Neuronal stem cell (in vitro differentiated cells): ENCODE data around the gene NDRG2.
"Not testable (repeated sequence)": the region's sequence is repeated elsewhere in the genome, so short reads cannot be mapped to it uniquely, and the experiment has no call there.

Experiments used
- DNase-seq: peaks from one replicate; pipeline ENCODE4 v3.0.0-alpha.2; 2013; ENCODE audit warnings: low spot score
- H2AFZ ChIP-seq: one replicate; pipeline ENCODE4 v1.6.1; 2013; ENCODE audit warnings: mild to moderate bottlenecking, low read length, inconsistent platforms
- H2AK5ac ChIP-seq: 2 replicates; pipeline ENCODE4 v1.6.1; 2013; ENCODE audit warnings: low read depth, mild to moderate bottlenecking, inconsistent platforms, low read length, moderate library complexity, mixed read lengths
- H2BK120ac ChIP-seq: 2 replicates; pipeline ENCODE4 v1.6.1; 2013; ENCODE audit warnings: low read depth, mild to moderate bottlenecking, inconsistent platforms, low read length, moderate library complexity, mixed read lengths
- H2BK12ac ChIP-seq: one replicate; pipeline ENCODE4 v1.6.1; 2013; ENCODE audit warnings: low read length, inconsistent platforms
- H2BK15ac ChIP-seq: 2 replicates; pipeline ENCODE4 v1.6.1; 2013; ENCODE audit warnings: mild to moderate bottlenecking, low read length, inconsistent platforms, mixed read lengths
- H2BK5ac ChIP-seq: one replicate; pipeline ENCODE4 v1.6.1; 2013; ENCODE audit warnings: inconsistent platforms, mild to moderate bottlenecking, low read length, moderate library complexity
- H3K14ac ChIP-seq: one replicate; pipeline ENCODE4 v1.6.1; 2013; ENCODE audit warnings: low read length, inconsistent platforms
- H3K18ac ChIP-seq: 2 replicates; pipeline ENCODE4 v1.6.1; 2013; ENCODE audit warnings: low read length, inconsistent platforms
- H3K23ac ChIP-seq: 2 replicates; pipeline ENCODE4 v1.6.1; 2013; ENCODE audit warnings: low read depth, mild to moderate bottlenecking, mixed read lengths, low read length, inconsistent platforms; ENCODE audit not compliant: poor library complexity
- H3K27ac ChIP-seq: replicated peaks from 3 replicates; pipeline ENCODE4 v1.5.1; 2013; ENCODE audit warnings: low read length, inconsistent platforms
- H3K27me3 ChIP-seq, 3 experiments: 2 replicates each; pipeline ENCODE4 v1.6.1; 2013; ENCODE audit warnings: low read length in 3 of 3, mild to moderate bottlenecking in 2 of 3, inconsistent platforms in 1 of 3, low read depth in 1 of 3, mixed read lengths in 1 of 3, moderate library complexity in 1 of 3; ENCODE audit not compliant: control insufficient read depth in 3 of 3, insufficient read depth in 3 of 3
- H3K36me3 ChIP-seq, 2 donors: replicated peaks in 1 of 2; 2 replicates each; pipeline ENCODE4 v1.6.1; 2013; ENCODE audit warnings: low read length in 2 of 2; ENCODE audit not compliant: control insufficient read depth in 2 of 2, insufficient read depth in 2 of 2
- H3K4ac ChIP-seq: 2 replicates; pipeline ENCODE4 v1.6.1; 2013; ENCODE audit warnings: inconsistent platforms, mild to moderate bottlenecking, low read length, moderate library complexity
- H3K4me1 ChIP-seq, 2 donors: 1 replicate in 1 of 2; 2 replicates in 1 of 2; pipeline ENCODE4 v1.6.1; 2013; ENCODE audit warnings: low read length in 2 of 2, low read depth in 1 of 2; ENCODE audit not compliant: control insufficient read depth in 2 of 2, insufficient read depth in 1 of 2
- H3K4me2 ChIP-seq: one replicate; pipeline ENCODE4 v1.6.1; 2013; ENCODE audit warnings: mild to moderate bottlenecking, low read length, inconsistent platforms; ENCODE audit not compliant: insufficient read depth, poor library complexity, severe bottlenecking
- H3K4me3 ChIP-seq, 2 donors: 2 replicates each; pipeline ENCODE4 v1.5.1; 2013; ENCODE audit warnings: low read length in 2 of 2, mild to moderate bottlenecking in 2 of 2, inconsistent platforms in 1 of 2, moderate library complexity in 1 of 2
- H3K79me1 ChIP-seq: one replicate; pipeline ENCODE4 v1.6.1; 2013; ENCODE audit warnings: low read depth, mild to moderate bottlenecking, inconsistent platforms, low read length, moderate library complexity
- H3K9ac ChIP-seq: one replicate; pipeline ENCODE4 v1.6.1; 2013; ENCODE audit warnings: mild to moderate bottlenecking, low read depth, low read length, inconsistent platforms; ENCODE audit not compliant: poor library complexity
- H3K9me3 ChIP-seq, 2 donors: replicated peaks in 1 of 2; 2 replicates each; pipeline versions ENCODE3 to v1.6.1; 2013; ENCODE audit warnings: low read length in 2 of 2, mild to moderate bottlenecking in 2 of 2, inconsistent platforms in 1 of 2, low read depth in 1 of 2, mixed read lengths in 1 of 2, moderate library complexity in 1 of 2; ENCODE audit not compliant: control insufficient read depth in 2 of 2, insufficient read depth in 1 of 2
- H4K8ac ChIP-seq: one replicate; pipeline ENCODE4 v1.6.1; 2013; ENCODE audit warnings: low read depth, mild to moderate bottlenecking, inconsistent platforms, low read length, moderate library complexity
- H4K91ac ChIP-seq: one replicate; pipeline ENCODE4 v1.6.1; 2013; ENCODE audit warnings: low read length, low read depth, mild to moderate bottlenecking, inconsistent platforms; ENCODE audit not compliant: poor library complexity
- WGBS, 2 donors: extraction: QIAGEN DNeasy Blood & Tissue Kit; methylation state at CpG; one replicate each; pipeline ENCODE4 v1.1.7; 2013; ENCODE audit warnings: missing lambda C conversion rate in 2 of 2, mixed read lengths in 1 of 2; ENCODE audit not compliant: insufficient read length in 2 of 2, insufficient replicate concordance in 1 of 2; ENCODE audit errors: extremely low coverage in 2 of 2; 5-methylcytosine and 5-hydroxymethylcytosine counted together

NDRG2 gene

DNA sequence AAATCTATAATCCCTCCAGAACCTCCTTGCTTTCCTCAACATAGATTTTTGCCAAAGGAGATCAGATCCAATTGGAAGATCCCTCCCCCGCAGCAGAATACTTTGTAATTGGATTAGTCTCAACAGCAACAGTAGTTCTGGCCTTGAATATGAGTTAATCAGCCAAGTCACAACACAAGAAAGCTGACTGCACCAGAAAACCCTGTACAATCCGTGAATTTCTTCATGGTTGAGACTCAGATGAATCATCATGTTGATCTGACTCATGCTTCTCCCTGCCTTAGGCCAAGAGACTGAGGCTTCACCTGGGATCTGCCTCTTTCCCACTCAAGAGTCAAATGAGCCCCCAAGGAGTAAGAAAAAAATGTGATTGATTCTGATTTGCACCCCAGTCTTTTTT is 38.0 kb downstream of the NDRG2 start:
- WGBS, 2 donors: no CpG with 5 or more reads among the region's 2 CpGs
- H3K4me3 ChIP-seq: no peak overlapping the region
- H3K27ac ChIP-seq: no peak overlapping the region
- no peak overlapping the region for H3K23ac ChIP-seq
- peaks cover 0 to 4% of the 10 kb centered on the region in 2 donors for H3K4me1 ChIP-seq
- H3K4ac ChIP-seq: no peak overlapping the region
- no peak overlapping the region for H2AK5ac ChIP-seq
- H3K9ac ChIP-seq: no peak overlapping the region
- no peak overlapping the region for H3K14ac ChIP-seq
- H3K27me3 ChIP-seq: no peaks in the 10 kb centered on the region
- H4K91ac ChIP-seq: no peak overlapping the region
- no peak overlapping the region for H2BK120ac ChIP-seq
- H2BK15ac ChIP-seq: no peak overlapping the region
- no peak for DNase-seq
- no peaks in the 10 kb centered on the region for H3K9me3 ChIP-seq
- H3K4me2 ChIP-seq: no peak overlapping the region
- no peaks in the 10 kb centered on the region for H3K79me1 ChIP-seq
- no peak overlapping the region for H2BK5ac ChIP-seq
- no peak overlapping the region for H4K8ac ChIP-seq
- no peak overlapping the region for H2AFZ ChIP-seq
- no peak overlapping the region for H2BK12ac ChIP-seq
- peaks cover under 1 to 9% of the 10 kb centered on the region in 2 donors for H3K36me3 ChIP-seq
- H3K18ac ChIP-seq: no peak overlapping the region

DNA sequence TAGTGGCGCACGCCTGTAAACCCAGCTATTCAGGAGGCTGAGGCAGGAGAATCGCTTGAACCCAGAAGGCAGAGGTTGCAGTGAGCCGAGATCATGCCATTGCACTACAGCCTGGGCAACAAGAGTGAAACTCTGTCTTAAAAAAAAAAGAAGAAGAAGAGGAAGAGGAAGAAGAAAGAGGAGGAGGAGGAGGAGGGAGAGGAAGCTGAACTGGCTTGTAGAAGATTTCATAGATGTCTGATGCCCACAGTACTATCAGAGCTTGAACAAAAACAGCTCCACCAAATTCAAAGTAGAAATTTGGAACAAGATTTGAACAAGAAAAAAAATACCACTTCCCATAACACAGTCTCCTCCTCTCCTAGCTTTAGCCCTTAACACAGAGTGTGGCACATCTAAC is 39.2 kb downstream of the NDRG2 start:
- not testable (repeated sequence) for H2AFZ ChIP-seq, H2BK120ac ChIP-seq, H2BK15ac ChIP-seq, H3K23ac ChIP-seq, H3K4me1 ChIP-seq, H3K79me1 ChIP-seq, H3K36me3 ChIP-seq, H3K9me3 ChIP-seq, H2BK12ac ChIP-seq, H2BK5ac ChIP-seq, DNase-seq, H3K9ac ChIP-seq, H3K27me3 ChIP-seq, H3K27ac ChIP-seq, H3K4ac ChIP-seq, H4K91ac ChIP-seq, H3K4me3 ChIP-seq, H3K18ac ChIP-seq, H4K8ac ChIP-seq, H3K4me2 ChIP-seq, H3K14ac ChIP-seq, H2AK5ac ChIP-seq
- WGBS, 2 donors: no CpG with 5 or more reads among the region's 4 CpGs

DNA sequence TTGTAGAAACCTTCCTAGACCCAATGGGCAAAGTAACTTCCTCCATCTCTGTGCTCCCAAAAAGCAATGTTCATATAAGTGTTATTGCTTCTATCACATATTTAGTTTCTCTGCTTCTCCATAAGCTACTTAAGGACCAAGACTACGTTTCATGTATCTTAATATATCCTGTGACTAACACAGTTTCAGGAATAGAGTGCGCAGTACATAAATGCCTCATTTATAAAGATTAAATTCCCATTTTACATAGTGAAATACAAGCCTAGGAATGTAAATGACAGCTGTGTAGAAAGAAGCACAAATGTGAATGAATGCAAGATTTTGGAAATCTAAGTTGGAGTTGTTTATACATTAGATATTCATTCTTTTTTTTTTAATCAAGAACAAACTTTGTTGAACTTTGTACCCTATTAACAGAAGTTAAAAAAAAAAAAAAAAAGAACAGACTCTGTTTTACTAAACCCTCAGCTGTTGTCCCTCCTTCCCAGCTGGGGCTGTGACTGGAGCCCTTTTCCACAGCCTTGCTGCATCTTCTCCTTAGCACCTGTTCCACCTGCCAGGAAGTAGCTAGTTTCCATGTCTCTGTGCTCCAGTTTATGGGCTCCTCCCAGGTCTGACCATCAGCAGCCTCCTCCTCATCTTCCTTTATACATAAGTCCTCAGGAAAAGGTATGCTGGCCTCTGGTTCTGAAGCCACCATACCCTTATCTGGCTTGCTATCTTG is 42.1 kb downstream of the NDRG2 start:
- Histone ChIP-seq H3K4me3 (no peak overlapping the region), H3K4me2 (no peak overlapping the region), H3K9me3 (no peaks in the 10 kb centered on the region), H3K79me1 (no peaks in the 10 kb centered on the region), H3K14ac (no peak overlapping the region), H4K8ac (no peak overlapping the region), H2AFZ (no peak overlapping the region), H3K18ac (no peak overlapping the region), H4K91ac (no peak overlapping the region), H3K36me3 (no peaks in the 10 kb centered on the region), H3K4me1 (no peaks in the 10 kb centered on the region), H2BK12ac (no peak overlapping the region), H2AK5ac (no peak overlapping the region), H2BK5ac (no peak overlapping the region), H2BK120ac (no peak overlapping the region), H2BK15ac (no peak overlapping the region), H3K4ac (no peak overlapping the region), H3K27ac (no peak overlapping the region), H3K9ac (no peak overlapping the region), H3K27me3 (peaks cover 0 to 10% (median 0%) of the 10 kb centered on the region in 3 experiments), H3K23ac (no peak overlapping the region)
- WGBS, 2 donors: no CpG with 5 or more reads among the region's 2 CpGs
- DNase-seq: no peak

- no peak overlapping the region for H2BK15ac ChIP-seq
- no peaks in the 10 kb centered on the region for H3K79me1 ChIP-seq
- H3K4ac ChIP-seq: no peak overlapping the region
- no peak for DNase-seq
- no peak overlapping the region for H2BK120ac ChIP-seq
- H3K18ac ChIP-seq: no peak overlapping the region
- no peak overlapping the region for H3K14ac ChIP-seq
- no peak overlapping the region for H3K4me2 ChIP-seq
- H4K8ac ChIP-seq: no peak overlapping the region
- H3K23ac ChIP-seq: no peak overlapping the region
- H2BK5ac ChIP-seq: no peak overlapping the region
- no peaks in the 10 kb centered on the region for H3K4me1 ChIP-seq
- H3K27me3 ChIP-seq: peaks cover 0 to 21% (median 0%) of the 10 kb centered on the region in 3 experiments
- no peak overlapping the region for H3K27ac ChIP-seq
- no peak overlapping the region for H3K9ac ChIP-seq
- H3K4me3 ChIP-seq: no peak overlapping the region
- no peak overlapping the region for H2AFZ ChIP-seq
- H2BK12ac ChIP-seq: no peak overlapping the region
- H3K36me3 ChIP-seq: no peaks in the 10 kb centered on the region
- no peak overlapping the region for H4K91ac ChIP-seq
- no CpG with 5 or more reads among the region's 1 CpG for WGBS, 2 donors
- H2AK5ac ChIP-seq: no peak overlapping the region
- no peaks in the 10 kb centered on the region for H3K9me3 ChIP-seq
These were observed 44.0 kb downstream of the NDRG2 start for GRCh38 chr14:20980906-20981305.
